ENCODE data around the gene TAAR5.

TAAR5 gene

DNA sequence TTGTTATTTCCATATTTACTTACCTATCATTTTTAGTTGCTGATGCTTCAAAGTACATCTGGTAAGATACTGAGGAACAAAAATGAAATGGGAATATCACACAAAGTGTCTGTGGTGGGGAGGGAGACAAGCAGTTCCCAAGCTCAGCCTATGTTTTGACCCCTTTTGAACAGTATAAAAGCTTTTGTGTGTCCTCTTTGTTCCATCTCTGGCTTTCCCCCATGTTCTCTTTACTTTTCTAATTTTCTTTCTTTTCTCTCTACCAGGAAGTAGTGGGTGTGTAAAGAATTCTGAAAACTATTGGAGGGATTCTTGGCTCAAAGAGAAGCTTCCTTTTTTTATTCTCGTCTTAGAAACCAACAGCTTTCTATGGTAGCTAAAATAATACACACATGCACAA is 27.1 kb upstream of the TAAR5 start:
- no peaks in the 10 kb centered on the region for H3K9me3 ChIP-seq (replicated peaks; ENCODE audit: insufficient read depth, low read length)
- peaks cover 8% of the 10 kb centered on the region; the same call in 1 of the 2 replicates for H3K4me1 ChIP-seq (ENCODE audit: low read length)
- no peak overlapping the region for H3K4me3 ChIP-seq (ENCODE audit: low read length)
- no peak overlapping the region for H3K9ac ChIP-seq (ENCODE audit: low read length)
- TF ChIP-seq EZH2phosphoT487 (IDR thresholded peaks at IDR 0.05; ENCODE audit: low read length): no peak
- no peak for TF ChIP-seq EZH2 (optimal IDR thresholded peaks at IDR 0.05; ENCODE audit: low read depth, low read length)
- TF ChIP-seq, protein P1, sequence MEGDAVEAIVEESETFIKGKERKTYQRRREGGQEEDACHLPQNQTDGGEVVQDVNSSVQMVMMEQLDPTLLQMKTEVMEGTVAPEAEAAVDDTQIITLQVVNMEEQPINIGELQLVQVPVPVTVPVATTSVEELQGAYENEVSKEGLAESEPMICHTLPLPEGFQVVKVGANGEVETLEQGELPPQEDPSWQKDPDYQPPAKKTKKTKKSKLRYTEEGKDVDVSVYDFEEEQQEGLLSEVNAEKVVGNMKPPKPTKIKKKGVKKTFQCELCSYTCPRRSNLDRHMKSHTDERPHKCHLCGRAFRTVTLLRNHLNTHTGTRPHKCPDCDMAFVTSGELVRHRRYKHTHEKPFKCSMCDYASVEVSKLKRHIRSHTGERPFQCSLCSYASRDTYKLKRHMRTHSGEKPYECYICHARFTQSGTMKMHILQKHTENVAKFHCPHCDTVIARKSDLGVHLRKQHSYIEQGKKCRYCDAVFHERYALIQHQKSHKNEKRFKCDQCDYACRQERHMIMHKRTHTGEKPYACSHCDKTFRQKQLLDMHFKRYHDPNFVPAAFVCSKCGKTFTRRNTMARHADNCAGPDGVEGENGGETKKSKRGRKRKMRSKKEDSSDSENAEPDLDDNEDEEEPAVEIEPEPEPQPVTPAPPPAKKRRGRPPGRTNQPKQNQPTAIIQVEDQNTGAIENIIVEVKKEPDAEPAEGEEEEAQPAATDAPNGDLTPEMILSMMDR (IDR thresholded peaks at IDR 0.05; ENCODE audit: low read length): no peak
- H3K27ac ChIP-seq (ENCODE audit: low read length): no peak overlapping the region
- no peak for DNase-seq
- H3K79me2 ChIP-seq (ENCODE audit: low read length): no peaks in the 10 kb centered on the region
- H3F3A ChIP-seq (ENCODE audit: insufficient read depth, low read length): no peaks in the 10 kb centered on the region
- H3K36me3 ChIP-seq (replicated peaks; ENCODE audit: insufficient read depth, low read length): no peaks in the 10 kb centered on the region
- H2AFZ ChIP-seq (ENCODE audit: low read length): no peak overlapping the region
- no peaks in the 10 kb centered on the region for H4K20me1 ChIP-seq (ENCODE audit: insufficient read depth, low read length)
- no peaks in the 10 kb centered on the region for H3K27me3 ChIP-seq (replicated peaks; ENCODE audit: insufficient read depth, low read length)
- H3K9me2 ChIP-seq (replicated peaks; ENCODE audit: insufficient read depth, low read length): no peaks in the 10 kb centered on the region
- H3K4me2 ChIP-seq (ENCODE audit: low read depth, low read length): no peak overlapping the region

DNA sequence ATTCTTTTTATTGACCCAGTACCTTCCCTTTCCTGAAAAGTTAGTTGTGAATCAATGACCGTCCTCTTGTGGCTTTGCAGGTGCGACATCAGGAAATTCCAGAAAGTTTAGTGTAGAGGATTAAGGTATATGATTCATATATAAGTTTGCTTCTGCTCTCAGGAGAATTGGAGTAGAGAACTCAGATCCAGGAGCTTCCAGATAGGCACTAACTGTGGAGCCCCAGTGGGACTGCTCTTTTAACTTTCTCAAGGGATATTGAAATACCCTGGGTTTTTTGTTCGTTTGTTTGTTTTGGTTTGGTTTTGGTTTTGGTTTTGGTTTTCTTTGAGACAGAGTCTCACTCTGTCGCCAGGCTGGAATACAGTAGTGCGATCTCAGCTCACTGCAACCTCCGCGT is 25.0 kb upstream of the TAAR5 start:
- H3K27ac ChIP-seq (ENCODE audit: low read length): no peak overlapping the region
- peak overlapping the region; percentile 54; the same call in 1 of the 2 replicates for H2AFZ ChIP-seq (ENCODE audit: low read length)
- no peaks in the 10 kb centered on the region for H3K9me2 ChIP-seq (replicated peaks; ENCODE audit: insufficient read depth, low read length)
- peak; percentile 66 for DNase-seq
- 0 out of 2 replicates have a peak overlapping the region, but pooled peaks have one; percentile 0 for H3K9ac ChIP-seq (ENCODE audit: low read length)
- H3K27me3 ChIP-seq (replicated peaks; ENCODE audit: insufficient read depth, low read length): no peaks in the 10 kb centered on the region
- no peaks in the 10 kb centered on the region for H3K79me2 ChIP-seq (ENCODE audit: low read length)
- H3K4me3 ChIP-seq (ENCODE audit: low read length): peak overlapping the region; percentile 45
- H3K4me1 ChIP-seq (ENCODE audit: low read length): peaks cover 8% of the 10 kb centered on the region; the same call in 1 of the 2 replicates
- H3K4me2 ChIP-seq (ENCODE audit: low read depth, low read length): peak overlapping the region; percentile 40; the same call in 1 of the 2 replicates
- H3K9me3 ChIP-seq (replicated peaks; ENCODE audit: insufficient read depth, low read length): no peaks in the 10 kb centered on the region
- TF ChIP-seq, protein P1 (IDR thresholded peaks at IDR 0.05; ENCODE audit: low read length): no peak
- TF ChIP-seq EZH2phosphoT487 (IDR thresholded peaks at IDR 0.05; ENCODE audit: low read length): no peak
- TF ChIP-seq EZH2 (optimal IDR thresholded peaks at IDR 0.05; ENCODE audit: low read depth, low read length): no peak
- no peaks in the 10 kb centered on the region for H3F3A ChIP-seq (ENCODE audit: insufficient read depth, low read length)
- no peaks in the 10 kb centered on the region for H3K36me3 ChIP-seq (replicated peaks; ENCODE audit: insufficient read depth, low read length)
- H4K20me1 ChIP-seq (ENCODE audit: insufficient read depth, low read length): no peaks in the 10 kb centered on the region

DNA sequence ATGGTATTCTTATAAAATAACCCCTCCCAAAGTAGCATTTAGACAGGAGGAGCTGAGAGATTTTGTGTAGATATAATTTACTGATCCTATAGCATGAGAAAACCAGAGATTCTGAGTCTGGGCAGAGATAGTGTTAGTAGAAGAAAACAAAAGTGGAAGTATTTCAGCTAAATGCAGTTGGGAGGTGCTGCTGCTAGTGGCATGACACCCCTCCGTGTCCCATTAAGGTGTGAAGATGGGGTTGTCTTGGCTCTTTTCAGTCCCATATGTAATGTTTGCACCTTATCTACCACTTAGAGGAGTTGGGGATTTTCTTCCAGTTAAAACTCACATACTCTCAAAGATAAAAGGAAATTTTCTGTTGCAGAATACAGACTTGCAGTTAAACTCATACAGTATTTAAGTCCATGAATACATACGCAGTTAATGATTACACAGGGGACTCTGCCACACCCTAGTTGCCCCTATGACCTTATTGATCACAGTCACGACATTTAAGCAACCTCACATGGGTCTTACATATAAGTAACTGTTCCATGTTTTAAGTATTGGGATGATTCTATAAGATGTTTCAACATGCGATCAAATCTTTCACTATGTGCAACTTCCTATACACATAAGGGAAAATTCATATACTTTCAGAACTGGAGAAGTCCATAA is 23.0 kb upstream of the TAAR5 start:
- H3K4me1 ChIP-seq (ENCODE audit: low read length): peaks cover 8% of the 10 kb centered on the region; the same call in 1 of the 2 replicates
- no peaks in the 10 kb centered on the region for H3K36me3 ChIP-seq (replicated peaks; ENCODE audit: insufficient read depth, low read length)
- no peak overlapping the region for H3K4me2 ChIP-seq (ENCODE audit: low read depth, low read length)
- H3K27me3 ChIP-seq (replicated peaks; ENCODE audit: insufficient read depth, low read length): no peaks in the 10 kb centered on the region
- H3K9ac ChIP-seq (ENCODE audit: low read length): no peak overlapping the region
- no peaks in the 10 kb centered on the region for H3F3A ChIP-seq (ENCODE audit: insufficient read depth, low read length)
- no peaks in the 10 kb centered on the region for H3K79me2 ChIP-seq (ENCODE audit: low read length)
- TF ChIP-seq EZH2 (optimal IDR thresholded peaks at IDR 0.05; ENCODE audit: low read depth, low read length) (no peak), EZH2phosphoT487 (IDR thresholded peaks at IDR 0.05; ENCODE audit: low read length) (no peak)
- TF ChIP-seq, protein P1 (IDR thresholded peaks at IDR 0.05; ENCODE audit: low read length): no peak
- no peak overlapping the region for H3K4me3 ChIP-seq (ENCODE audit: low read length)
- H4K20me1 ChIP-seq (ENCODE audit: insufficient read depth, low read length): no peaks in the 10 kb centered on the region
- DNase-seq: no peak
- H3K9me3 ChIP-seq (replicated peaks; ENCODE audit: insufficient read depth, low read length): no peaks in the 10 kb centered on the region
- H3K27ac ChIP-seq (ENCODE audit: low read length): no peak overlapping the region
- H2AFZ ChIP-seq (ENCODE audit: low read length): peak overlapping the region; percentile 21
- no peaks in the 10 kb centered on the region for H3K9me2 ChIP-seq (replicated peaks; ENCODE audit: insufficient read depth, low read length)
